HG02642 (cell line): ENCODE data around the gene MYMX.
A peak's percentile ranks its signal among the peaks of the same experiment; 100 is the strongest.
"Not testable (repeated sequence)": the region's sequence is repeated elsewhere in the genome, so short reads cannot be mapped to it uniquely, and the experiment has no call there.

Experiments
- ATAC-seq: cut with Tn5 transposase; IDR thresholded peaks from one replicate; pipeline ENCODE4 v1.9.1; 2021; ENCODE audit warnings: mild to moderate bottlenecking; ENCODE audit not compliant: unreplicated experiment, poor library complexity

MYMX gene

GRCh38 chr6:44185953-44186634 lies 30.6 kb upstream of the MYMX start:
- ATAC-seq, result no peak

- no peak for ATAC-seq
Observed at GRCh38 chr6:44186635-44187025, 30.1 kb upstream of the MYMX start.

DNA sequence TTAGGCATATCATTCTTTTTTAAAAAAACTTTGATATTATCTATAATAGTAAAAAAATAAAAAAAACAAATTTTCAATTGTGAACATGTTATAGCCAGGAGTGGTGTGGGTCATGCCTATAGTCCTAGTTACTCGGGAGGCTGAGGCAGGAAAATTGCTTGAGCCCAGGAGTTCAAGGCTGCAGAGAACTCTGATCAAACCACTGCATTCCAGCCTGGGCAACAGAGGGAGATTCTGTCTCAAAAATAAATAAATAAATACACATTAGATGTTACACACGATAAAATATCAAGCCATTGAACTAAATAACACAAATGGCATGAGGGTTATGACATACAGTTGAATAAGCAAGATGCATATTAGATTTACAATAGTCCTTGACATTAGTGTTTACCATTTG lies 27.9 kb upstream of the MYMX start:
- no peak for ATAC-seq

GRCh38 chr6:44189257-44189656 lies 27.5 kb upstream of the MYMX start:
- ATAC-seq, result no peak

DNA sequence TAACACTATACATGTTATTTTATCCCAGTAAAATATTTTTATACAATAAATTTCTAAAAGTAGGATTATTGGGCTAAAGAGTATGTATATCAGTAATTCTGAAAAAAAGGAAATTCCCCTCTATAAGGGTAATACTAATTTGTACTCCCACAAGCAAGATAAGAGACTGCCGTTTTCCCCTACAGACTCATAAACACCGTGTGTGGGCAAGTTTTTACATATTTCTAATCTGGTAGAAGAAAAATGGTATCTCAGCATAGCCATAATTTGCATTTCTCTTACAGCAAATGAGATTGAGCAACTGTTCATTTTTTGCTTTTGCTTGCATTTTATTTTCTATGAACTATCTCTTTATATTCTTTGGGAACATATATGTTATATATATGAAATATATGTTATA lies 26.0 kb upstream of the MYMX start:
- ATAC-seq, result peak; percentile 51

- no peak for ATAC-seq
Observed at GRCh38 chr6:44192428-44193041, 24.2 kb upstream of the MYMX start.

DNA sequence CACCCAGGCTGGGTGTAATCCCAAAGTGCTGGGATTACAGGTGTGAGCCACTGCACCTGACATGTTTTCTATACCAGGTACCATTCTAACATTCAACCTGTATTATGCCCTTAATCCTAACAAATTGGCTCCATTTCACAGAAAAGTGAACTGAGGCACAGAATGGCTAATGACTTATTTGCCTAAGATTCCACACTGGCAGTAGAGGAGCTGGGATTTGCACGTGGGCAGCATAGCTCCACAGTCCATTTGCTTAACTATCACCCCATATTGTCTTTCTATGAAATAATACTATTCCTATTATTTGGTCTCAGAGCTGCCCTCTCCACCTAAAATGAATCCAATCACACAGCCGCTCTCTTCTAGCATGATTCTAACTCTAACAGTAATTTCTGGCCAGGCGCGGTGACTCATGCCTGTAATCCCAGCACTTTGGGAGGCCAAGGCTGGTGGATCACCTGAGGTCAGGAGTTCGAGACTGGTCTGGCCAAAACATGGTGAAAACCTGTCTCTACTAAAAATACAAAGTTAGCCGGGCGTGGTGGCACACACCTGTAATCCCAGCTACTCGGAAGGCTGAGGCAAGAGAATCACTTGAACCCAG lies 23.3 kb upstream of the MYMX start:
- no peak for ATAC-seq

GRCh38 chr6:44194326-44194725 lies 22.4 kb upstream of the MYMX start:
- ATAC-seq, result no peak

DNA sequence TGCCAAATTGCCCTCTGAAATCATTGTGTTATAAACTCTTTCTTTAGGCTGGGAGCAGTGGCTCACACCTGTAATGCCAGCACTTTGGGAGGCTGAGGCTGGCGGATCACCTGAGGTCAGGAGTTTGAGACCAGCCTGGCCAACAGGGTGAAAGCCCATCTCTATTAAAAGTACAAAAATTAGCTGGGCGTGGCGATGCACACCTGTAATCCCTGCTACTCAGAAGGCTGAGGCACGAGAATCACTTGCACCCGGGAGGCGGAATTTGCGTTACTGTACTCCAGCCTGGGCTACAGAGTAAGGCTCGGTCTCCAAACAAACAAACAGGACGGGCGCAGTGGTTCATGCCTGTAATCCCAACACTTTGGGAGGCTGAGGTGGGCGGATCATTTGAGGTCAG lies 20.4 kb upstream of the MYMX start:
- ATAC-seq, result not testable (repeated sequence)

DNA sequence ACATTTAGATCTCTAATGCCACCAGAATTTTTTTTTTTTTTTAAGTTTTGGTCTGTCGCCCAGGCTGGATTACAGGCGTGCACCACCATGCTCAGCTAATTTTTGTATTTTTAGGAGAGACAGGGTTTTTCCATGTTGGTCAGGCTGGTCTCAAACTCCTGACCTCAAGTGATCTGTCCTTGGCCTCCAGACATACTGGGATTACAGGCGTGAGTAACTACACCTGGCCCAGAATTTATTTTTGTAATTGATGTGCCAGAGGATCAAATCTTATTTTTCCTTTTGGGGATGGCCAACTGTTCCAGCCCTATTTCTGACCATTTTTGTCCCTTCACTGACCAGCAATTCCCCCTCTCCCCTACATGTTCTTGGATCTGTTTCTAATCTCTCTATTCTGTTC lies 18.0 kb upstream of the MYMX start:
- ATAC-seq, result no peak

- ATAC-seq, result no peak
Observed at GRCh38 chr6:44199883-44200282, 16.8 kb upstream of the MYMX start.

GRCh38 chr6:44201200-44201599 lies 15.5 kb upstream of the MYMX start:
- ATAC-seq, result no peak

- no peak for ATAC-seq
Observed at GRCh38 chr6:44201638-44202303, 15.0 kb upstream of the MYMX start.

- no peak for ATAC-seq
Observed at GRCh38 chr6:44202332-44202971, 14.3 kb upstream of the MYMX start.

GRCh38 chr6:44202972-44203750 lies 13.6 kb upstream of the MYMX start:
- no peak for ATAC-seq

- ATAC-seq, result no peak
Observed at GRCh38 chr6:44203955-44204354, 12.8 kb upstream of the MYMX start.

DNA sequence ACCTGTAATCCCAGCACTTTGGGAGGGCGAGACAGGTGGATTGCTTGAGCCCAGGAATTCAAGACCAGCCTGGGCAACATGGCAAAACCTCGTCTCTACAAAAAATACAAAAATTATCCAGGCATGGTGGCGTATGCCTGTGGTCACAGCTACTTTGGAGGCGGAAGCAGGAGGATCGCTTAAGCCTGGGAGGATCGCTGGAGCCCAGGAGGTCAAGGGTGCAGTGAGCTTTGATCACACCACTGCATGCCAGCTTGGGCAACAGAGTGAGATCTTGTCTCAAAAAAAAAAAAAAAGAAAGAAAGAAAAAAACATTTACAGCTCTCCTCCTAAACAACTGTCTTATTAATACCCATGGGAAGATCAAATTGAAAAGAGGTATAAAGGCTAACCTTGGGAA lies 8.8 kb upstream of the MYMX start:
- no peak for ATAC-seq

GRCh38 chr6:44211284-44211683 lies 5.4 kb upstream of the MYMX start:
- ATAC-seq, result no peak

- no peak for ATAC-seq
Observed at GRCh38 chr6:44214307-44214706, 2.4 kb upstream of the MYMX start.
